Left cardiac atrium (tissue), 4 donors: Measurements from ENCODE around the gene CHRNA1. TPM values are rescaled to one million over a fixed set of nuclear protein-coding genes. Genes with fewer than 3 reads are reported as not detected.

ENCODE experiments used
- ATAC-seq, 2 donors: fragments of 200-7000 bp; cut with Tn5 transposase; one replicate each; pipeline ENCODE4 v1.9.1; 2020; ENCODE audit warnings: mild to moderate bottlenecking in 2 of 2, moderate library complexity in 2 of 2
- DNase-seq: peaks from one replicate; pipeline ENCODE4 v3.0.0-alpha.2; 2020
- intact Hi-C, 2 donors: fragments of 100-400 bp; cut with DNase I; formaldehyde crosslinking; loops; one replicate each; pipeline versions ENCODE4 v1.14.1 to v1.15.1; 2022 to 2023
- total RNA-seq, 2 donors: library from RNA; stranded (reverse); fragmentation: NEBNext Ultra II Directional; extraction: Animal tissue kit (Norgen Biotek cat#: 25700); gene quantifications; one replicate each; pipeline ENCODE4 v1.2.1, GENCODE V29; 2021
- donor health status: DM: no; HTN: yes; CAD: no.
- donor health status: DM: no; HTN: yes; CAD: no; lungs with severe emphysema.
- donor health status: DM: yes; HTN: yes; CAD: no.
- donor health status: Dilated cardiomyopathy.

Gene CHRNA1
- total RNA-seq, 2 donors from 2014 or later: 0.16 TPM; not detected in 1

DNA sequence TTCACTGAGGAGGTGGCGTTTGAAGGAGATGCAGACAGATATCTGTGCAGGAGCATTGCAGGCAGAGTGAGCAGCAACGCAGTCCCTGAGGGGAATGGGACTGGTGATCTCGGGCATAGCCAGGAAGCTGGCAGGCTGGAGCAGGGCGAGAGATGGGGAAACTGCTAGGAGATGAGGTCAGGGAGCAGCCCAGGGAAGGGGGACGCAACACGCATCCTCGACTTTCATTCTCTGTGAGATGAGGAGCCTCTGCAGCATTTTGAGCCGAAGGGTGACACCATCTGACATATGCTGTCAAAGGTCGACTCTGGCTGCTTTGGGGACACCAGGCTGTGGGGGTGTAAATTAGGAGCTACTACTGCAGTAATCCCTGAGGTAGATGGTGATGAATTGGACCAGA is 4.3 kb upstream of the CHRNA1 start:
- DNase-seq (no peak), ATAC-seq (no peak)
- intact Hi-C loops: no loop called here

DNA sequence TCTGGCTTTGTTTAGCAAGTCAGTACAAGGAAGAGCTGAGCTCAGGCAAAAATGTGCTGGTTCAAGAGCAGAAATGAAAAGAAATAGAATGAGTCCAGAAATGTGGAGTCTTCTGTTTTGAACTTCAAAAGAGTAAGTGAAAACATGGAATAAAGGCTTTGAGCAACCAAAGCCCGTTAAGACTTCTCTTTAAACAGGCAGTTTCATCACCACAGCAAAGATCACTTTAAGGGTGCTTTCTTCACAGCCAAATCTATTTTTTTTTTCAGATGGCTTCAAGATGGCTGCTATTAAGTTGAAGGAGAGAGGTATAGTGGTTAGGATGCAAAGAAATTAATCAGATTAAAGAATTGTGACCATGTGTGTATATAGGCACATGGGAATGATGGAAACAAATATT is 2.0 kb upstream of the CHRNA1 start:
- intact Hi-C loops: no loop called here
- no peak for DNase-seq
- no peak for ATAC-seq

DNA sequence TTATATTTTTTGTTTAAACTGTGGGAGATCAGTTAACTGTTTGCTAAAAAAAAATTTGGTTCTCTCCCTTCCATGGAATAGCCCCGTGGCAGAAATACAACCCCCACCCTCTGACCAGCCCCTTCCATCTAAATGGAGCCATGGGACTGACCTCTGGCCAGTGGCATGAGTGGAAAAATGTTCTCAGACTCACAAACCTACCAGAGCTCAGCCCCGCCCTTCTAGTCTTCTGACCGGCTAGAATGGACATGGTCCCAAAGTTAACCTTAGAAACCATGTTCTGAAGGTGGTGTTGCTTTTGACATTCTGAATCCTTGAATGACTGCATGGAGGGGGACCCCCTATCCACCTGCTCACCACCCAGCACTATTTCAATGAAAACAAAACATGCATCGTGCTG is 1.3 kb upstream of the CHRNA1 start:
- ATAC-seq (no peak), DNase-seq (no peak)
- intact Hi-C loops: no loop called here

DNA sequence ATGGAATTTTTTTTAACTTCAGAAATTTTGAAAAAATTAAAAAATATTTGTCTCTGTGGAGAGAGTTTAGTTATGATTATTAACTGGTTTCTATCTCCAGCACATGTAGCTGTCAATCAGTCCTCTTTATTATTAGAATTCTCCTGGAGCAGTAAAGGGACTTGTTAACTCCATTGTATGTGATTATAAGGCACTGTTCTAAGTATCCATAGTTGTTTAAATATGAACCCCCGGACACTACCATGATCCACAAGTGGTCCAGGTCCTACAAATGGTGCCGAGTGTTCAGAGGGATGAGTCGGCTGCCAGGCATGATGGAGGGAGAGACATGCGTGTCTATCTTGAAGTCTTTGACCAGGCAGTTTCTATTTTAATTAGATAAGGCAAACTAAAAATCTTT is 492 bp downstream of the CHRNA1 start:
- intact Hi-C loops: no loop called here
- DNase-seq: no peak
- ATAC-seq: no peak

DNA sequence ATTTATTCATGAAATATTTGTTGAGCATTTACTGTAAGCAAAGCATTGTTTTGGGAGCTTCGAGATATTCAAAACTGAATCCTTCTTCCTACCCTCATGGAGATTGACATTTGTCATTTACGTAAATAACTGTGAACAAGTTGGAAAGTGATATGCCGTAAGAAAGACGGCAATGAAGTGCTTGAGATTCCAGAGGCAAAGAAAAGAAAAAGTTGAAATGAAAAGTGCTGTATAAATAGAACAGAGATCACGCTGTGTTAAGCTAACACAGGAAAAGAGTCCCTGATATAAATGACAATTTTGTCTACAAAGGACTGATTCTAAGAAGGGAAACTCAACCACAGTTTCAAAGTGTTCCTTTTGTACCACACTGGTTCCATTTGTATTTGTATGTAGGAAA is 1.8 kb downstream of the CHRNA1 start:
- ATAC-seq: no peak
- intact Hi-C loops: no loop called here
- no peak for DNase-seq

DNA sequence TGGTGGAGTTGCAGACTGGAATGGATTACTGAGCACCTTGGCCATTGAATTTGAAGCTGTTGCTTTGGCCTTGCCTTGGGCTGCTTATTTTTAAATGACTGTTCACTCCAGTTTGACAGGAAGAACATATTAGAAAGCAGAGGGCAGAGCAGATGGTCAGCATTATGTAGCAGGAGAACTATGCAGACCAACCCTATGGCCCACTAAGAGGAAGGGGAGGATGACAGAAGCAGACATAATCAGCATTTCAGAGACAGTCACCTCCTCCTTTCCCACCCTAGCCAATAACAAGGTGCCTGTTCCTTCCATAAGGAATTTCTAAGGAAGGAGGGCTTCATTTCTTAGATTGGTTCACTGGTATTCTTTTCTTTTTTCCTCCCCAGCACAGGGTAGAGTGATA is 2.4 kb downstream of the CHRNA1 start:
- ATAC-seq: no peak
- DNase-seq: no peak
- intact Hi-C loops: no loop called here

DNA sequence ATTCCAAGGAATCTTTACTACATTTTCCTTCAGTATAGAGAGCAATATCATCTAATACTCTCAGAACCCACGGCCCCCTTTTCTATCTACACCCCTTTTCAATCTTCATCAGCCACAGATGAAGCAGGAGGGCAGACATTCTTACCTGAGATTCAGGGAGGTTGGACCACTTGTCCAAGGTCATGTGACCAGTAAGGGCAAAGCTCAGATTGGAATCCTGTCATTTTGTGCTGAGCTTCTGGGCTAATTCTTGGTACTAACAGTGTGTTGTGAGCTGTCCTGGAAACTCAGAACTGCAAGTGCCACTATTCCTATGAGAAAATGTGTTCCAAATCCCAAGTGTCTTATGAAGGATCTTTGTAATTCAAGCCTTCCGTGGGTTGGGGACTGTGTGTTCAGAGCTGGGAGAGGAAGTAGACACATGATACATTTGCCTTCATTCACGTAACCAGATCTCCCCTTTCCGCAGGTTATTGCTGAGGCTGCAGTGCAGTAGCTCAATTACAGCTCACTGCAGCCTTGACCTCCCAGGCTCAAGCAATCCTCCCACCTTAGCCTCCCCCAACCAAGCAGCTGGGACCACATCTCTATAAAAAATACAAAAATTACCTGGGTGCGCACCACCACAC is 3.3 kb downstream of the CHRNA1 start:
- ATAC-seq (no peak), DNase-seq (no peak)
- intact Hi-C loops: no loop called here

DNA sequence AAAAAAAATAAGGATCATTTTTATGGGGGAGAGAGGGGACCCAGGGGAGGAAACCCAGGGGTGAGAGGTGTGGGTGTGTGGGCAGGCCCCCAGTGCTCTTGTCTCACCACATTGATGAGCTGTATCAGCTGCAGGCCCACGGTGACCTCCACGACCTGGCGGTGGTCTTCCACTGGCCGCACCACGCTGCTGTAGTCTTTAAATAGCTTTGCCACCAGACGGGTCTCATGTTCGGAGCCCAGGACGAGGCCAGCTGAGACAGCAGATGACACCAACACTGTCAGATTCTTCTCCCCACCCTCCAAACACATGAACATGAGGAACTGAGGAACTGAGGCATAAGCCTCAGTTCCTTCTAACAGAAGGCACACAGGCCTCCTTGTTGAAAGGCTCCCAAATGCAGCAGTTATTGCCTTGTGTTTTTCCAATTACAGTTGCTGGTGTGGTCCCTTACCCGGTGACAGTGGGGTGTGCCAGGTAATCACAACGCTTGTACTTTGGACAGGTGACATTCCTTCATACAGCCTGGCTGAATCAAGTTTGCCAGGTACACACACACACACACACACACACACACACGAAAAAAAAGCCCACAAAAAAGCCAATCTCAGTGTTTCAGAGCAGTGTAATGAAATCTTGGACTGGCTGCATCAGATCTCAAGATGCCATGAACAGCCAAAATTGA is 4.7 kb downstream of the CHRNA1 start:
- intact Hi-C loops: no loop called here
- DNase-seq (no peak), ATAC-seq (no peak)

DNA sequence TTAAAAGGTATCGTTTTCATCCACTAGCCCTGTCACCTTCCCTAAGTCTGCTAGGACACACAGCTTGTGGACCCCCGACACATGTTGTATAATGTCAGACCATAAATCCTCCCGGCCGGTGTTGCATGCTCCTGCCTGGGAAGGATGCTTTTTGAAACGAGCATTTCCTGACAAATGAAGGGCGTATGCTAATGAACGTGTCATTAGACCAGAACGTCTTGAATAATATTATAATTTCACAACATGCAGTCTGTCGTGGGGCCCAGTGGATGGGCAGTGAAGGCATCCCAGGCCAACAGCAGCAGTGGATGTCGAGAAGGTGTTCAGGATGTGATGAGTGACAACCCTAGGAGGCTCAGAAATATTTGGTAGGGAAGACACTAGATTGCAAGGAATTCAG is 7.5 kb downstream of the CHRNA1 start:
- intact Hi-C loops: no loop called here
- DNase-seq: no peak
- ATAC-seq: no peak

DNA sequence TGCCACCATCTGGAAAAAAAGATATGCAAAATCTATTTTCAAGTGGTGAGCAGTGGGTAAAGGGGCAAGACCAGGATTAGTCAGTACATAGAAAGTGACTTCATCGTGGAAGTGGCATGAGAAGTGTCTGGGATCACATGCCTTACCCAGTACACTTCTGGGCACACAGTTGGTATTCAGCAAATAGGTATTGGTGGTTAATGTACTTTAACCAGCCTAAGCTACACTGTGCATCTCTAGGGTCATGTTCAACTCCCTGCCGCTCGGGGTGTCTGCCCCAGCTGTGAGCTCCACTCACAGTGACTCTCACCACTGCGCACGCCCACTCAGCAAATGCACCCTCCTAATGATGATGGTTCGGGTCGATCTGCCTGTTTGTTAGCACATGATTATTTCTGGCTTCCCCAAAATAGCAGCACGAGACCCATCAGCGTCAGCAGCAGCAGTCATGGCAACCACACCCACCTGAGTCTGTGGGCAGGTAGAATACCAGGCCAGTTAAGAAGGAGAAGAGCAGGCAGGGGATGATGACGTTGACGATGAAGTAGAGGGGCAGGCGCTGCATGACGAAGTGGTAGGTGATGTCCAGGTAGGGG is 11.1 kb downstream of the CHRNA1 start:
- ATAC-seq (peak in 1 of 2 donors; percentile 37), DNase-seq (no peak)
- intact Hi-C loops: no loop called here

DNA sequence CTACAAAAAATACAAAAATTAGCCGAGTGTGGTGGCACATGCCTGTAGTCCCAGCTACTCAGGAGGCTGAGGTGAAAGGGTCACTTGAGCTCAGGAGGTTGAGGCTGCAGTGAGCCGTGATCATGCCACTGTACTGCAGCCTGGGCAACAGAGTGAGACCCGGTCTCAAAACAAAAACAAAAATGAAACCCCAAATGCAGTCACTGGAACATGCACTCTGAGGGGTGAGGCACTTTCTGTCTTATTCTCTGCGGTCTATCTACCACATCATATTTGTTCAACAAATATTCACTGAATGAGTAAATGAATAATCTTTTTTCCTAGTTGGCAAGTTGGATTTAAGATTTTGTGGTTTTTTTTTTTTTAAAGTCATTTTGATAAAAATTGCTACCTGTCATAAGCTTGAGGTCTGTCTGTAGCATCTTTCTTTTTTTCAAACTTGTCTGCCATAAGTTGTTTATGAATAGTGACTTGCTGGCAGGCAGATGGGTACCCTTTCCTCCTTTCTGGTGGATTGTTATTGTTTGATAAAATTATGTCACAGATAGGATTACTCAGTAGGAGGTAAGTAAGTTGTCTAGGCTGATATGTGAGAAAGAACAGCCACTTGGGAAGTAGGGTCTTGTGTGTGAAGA is 11.8 kb downstream of the CHRNA1 start:
- intact Hi-C loops: no loop called here
- no peak for ATAC-seq
- DNase-seq: no peak

DNA sequence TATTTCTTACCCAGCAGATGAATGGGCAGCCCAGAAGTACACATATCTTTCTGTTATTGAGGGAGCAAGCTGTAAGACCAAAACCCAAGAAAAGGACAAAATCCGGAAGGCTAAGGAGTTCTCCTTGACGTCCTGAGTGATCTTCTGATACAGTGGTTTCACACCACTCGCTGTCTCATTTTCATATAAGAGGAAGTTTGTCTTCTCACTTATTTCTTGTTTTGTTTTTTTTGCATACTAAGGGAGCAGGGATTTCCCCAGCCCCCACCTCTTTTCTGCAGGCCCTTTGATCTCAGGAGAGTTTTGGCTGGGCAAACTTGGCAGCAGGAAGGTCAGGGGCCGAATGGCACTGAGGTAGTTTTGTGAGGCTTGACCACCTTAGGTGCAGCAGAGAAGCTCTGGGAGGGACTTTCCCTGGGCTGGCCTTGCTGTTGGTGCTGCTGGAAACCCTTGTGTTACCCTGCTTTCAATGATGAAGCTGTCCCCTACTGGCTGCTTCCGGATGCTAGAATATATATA is 13.3 kb downstream of the CHRNA1 start:
- no peak for DNase-seq
- ATAC-seq: no peak
- intact Hi-C loops: no loop called here

DNA sequence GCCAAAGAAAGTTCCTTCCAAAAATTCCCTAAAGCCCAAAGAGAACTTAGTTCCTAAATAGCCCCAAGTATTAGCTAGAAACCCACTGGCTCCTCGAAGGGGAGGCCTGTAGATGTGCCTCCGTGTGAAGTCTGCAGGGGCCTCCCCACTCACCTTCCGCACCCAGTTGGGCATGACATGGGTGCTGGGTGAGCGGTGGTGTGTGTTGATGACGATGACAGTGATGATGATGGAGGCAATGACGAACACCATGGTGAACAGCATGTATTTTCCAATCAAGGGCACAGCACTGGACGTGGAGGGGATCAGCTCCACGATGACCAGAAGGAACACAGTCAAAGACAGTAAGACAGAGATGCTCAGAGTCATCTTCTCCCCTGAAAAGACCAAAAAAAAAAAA is 14.5 kb downstream of the CHRNA1 start:
- DNase-seq: no peak
- no peak for ATAC-seq
- intact Hi-C loops: no loop called here

DNA sequence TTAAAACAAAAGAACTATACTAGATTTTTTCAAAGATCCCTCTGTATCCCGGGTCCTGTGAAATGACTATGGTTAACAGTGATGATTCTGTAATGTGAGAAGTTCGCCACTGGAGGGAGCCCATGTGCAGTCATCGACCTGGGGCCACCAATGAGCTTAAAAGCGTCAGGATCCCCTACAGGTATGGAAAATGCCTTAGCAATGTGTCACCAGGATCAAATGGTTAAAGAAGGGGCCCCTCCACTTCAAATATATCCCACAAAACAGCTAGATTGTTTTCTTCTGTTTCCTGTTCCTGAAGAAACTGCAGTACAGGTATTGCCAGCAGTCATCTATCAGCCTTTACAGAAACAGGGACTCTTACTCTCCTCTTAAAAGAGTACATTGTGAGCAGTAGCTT is 15.3 kb downstream of the CHRNA1 start:
- intact Hi-C loops: no loop called here
- peak; percentile 45 for DNase-seq
- ATAC-seq: peak; percentile 50 to 75

DNA sequence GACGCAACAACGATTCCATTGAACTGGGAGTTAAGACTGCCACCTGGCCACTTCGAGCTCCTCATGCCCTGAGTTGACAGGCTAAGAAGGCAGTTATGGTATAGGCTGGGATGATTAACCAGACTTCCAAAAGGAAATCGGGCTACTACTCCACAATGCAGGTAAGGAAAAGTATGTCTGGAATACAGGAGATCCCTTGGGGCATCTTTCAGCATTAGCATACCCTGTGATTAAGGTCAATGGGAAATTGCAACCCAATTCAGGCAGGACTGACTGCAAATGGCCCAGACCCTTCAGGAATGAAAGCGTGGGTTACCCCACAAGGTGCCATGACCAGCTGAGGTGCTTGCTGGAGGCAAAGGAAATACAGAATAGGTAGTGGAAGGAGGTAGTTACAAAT is 19.1 kb downstream of the CHRNA1 start:
- ATAC-seq (no peak), DNase-seq (no peak)
- intact Hi-C loops: no loop called here

DNA sequence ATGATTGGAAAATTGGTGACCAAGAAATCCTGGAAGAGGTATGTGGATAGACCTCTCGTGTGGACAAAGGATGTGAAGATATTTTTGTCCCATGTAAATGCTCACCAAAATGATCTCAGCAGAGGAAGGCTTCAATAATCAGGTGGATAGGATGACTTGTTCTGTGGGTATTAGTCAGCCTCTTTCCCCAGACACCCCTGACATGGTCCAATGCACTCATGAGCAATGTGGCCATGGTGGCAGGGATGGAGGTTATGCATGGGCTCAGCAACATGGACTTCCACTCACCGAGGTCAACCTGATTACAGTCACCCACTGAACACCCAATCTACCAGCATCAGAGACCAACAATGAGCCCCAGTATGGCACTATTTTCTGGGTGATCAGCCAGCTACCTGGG is 20.2 kb downstream of the CHRNA1 start:
- ATAC-seq: no peak
- intact Hi-C loops: no loop called here
- DNase-seq: no peak

DNA sequence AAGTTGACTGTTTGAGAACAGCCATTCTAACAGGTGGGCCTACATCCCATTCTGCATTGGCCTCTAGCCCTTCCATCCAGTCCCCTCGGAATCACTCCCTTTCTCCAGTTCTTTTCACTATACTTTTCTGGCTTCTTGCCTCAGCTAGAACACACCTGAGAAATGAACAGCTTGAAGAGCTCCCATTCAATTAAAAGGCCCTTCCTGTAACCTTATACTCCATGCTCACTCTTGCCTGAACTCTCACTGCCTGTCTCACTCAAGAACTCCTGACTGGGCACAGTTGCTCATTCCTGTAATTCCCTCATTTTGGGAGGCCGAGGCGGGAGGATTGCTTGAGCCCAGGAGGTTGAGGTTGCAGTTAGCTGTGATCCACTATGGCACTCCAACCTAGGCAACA is 23.6 kb downstream of the CHRNA1 start:
- DNase-seq (no peak), ATAC-seq (no peak)
- intact Hi-C loops: no loop called here

DNA sequence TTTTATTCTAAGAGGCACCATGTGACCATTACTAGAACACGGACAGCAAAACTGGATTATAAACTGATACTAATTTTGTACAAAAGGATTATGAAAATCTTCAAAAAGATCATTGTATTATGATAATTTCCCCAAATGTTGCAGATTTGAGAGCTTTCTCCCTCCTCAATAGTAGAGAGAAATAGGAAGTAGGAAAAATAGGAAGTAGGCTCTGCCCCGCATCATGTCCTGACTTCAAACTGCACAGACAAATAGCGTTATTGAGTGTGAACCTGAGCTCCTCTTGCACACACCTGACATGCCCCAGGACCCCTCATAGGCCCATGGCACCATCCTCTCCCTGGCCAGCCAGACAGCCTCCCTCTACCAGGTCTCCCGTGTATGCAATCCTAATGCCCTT is 25.4 kb downstream of the CHRNA1 start:
- intact Hi-C loops: no loop called here
- no peak for ATAC-seq
- DNase-seq: no peak

DNA sequence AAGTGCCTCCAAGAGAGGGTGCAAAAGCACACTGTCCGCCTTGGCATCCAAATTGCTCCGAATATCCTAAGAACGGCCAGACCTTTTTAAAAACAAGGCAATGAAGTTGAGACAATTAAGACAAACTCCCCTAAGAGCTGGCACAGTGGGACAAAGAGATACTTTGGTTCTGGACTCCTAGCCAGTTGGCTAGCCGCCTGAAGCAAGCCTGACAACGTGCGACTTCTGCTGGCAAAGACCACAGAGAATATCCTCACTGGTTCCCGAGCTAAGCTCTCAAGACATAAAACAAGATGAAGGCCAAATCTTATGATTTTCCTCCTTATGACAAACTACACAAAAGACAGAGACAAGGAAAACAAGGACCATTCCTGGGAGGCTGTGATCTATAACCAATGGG is 32.7 kb downstream of the CHRNA1 start:
- no peak for DNase-seq
- no peak for ATAC-seq
- intact Hi-C loops: no loop called here

DNA sequence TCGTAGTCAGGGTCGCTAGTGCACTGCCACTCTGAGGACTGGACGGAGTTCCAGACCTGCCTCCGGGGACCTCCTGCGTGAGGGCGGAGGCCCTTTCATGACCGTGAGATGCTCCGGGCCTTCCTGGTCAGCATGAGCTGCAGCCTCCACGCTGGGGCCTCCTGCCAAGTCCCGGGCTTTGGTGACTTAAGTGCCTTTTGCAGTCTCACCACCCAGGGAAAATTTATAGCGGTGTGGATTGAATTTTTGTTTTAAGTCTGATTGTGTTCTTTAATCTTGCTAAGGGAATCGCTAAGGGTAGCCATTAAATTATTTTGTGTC is 33.6 kb downstream of the CHRNA1 start:
- DNase-seq: no peak
- intact Hi-C loops: no loop called here
- peak in 1 of 2 donors; percentile 11 for ATAC-seq
